GM12875 (cell line): ENCODE data around the gene ABRACL.

ENCODE experiments used
- H3K4me3 ChIP-seq: one replicate; pipeline ENCODE4 v1.5.1; 2011; ENCODE audit warnings: low read depth, low read length, control low read depth
- CTCF ChIP-seq: IDR thresholded peaks from 2 replicates; pipeline ENCODE4 v1.5.1; 2011; ENCODE audit warnings: low read depth, mild to moderate bottlenecking, control low read depth, inconsistent platforms, low read length, moderate library complexity, borderline replicate concordance; ENCODE audit not compliant: insufficient read depth

Gene ABRACL

GRCh38 chr6:139058029-139058428 is 29.5 kb downstream of the ABRACL start:
- H3K4me3 ChIP-seq, result no peak overlapping the region
- no peak for TF ChIP-seq CTCF

DNA sequence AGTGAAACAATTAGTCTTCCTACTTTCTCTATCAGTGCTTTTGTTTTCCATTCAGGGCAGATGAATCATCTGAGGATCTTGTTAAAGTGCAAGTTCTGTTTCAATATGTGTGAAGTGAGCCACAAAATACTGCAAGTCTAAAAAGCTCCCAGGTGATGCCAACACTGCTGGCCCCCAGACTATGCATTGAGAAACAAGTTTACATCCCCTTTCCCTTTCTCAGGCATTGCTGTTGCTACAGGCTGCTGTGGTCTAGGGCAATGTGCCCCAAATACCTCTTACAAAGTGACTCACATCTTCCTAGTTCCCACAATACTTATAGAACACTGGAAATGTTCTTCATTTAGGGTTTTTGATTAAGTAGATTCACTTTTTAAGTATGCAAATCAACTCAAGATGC is 31.8 kb downstream of the ABRACL start:
- no peak for TF ChIP-seq CTCF
- no peak overlapping the region for H3K4me3 ChIP-seq

- H3K4me3 ChIP-seq, result no peak overlapping the region
- TF ChIP-seq CTCF, result no peak
Observed at GRCh38 chr6:139062932-139063646, 34.5 kb downstream of the ABRACL start.

GRCh38 chr6:139064981-139065665 is 36.6 kb downstream of the ABRACL start:
- no peak for TF ChIP-seq CTCF
- no peak overlapping the region for H3K4me3 ChIP-seq

DNA sequence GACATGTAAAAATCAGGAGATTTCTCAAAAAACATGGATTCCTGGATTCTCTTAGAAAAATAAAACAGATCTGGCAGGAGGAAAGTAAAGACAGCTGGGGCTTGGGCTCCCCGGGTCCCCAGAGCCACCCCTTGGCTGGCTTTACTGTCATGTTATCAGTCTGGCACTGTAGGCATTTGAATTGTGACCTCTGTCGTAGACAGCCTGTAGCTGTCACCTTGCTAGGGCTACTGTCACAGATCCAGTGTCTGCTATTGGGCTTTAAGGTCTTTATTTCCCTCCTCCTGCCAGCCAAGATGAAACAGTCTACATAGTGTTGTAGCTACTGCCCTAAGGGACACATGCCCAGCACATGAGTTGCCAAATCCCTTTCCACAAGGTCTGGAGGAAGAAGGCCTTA is 37.5 kb downstream of the ABRACL start:
- TF ChIP-seq CTCF, result no peak
- no peak overlapping the region for H3K4me3 ChIP-seq

DNA sequence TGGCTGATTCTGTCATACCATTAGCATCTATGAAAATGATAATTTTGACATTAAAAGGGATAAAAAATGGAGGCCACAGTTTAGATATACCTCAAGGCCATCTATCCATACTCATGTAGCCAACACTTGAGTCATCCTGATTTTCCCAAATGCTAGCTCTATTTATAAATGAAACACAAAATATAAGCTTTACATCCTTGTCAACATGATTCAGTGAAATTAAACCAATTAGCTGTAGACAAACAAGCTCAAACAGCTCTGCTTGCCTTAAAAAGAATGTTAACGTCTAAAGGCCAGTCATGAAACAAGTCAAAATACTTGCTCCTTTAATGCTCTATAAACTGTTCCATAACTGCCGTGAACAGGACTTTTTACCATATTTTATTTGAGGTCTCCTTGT is 40.3 kb downstream of the ABRACL start:
- TF ChIP-seq CTCF, result no peak
- H3K4me3 ChIP-seq, result no peak overlapping the region

GRCh38 chr6:139073118-139073517 is 44.6 kb downstream of the ABRACL start:
- H3K4me3 ChIP-seq, result no peak overlapping the region
- no peak for TF ChIP-seq CTCF
